ENCODE data around the gene SLC39A10. TPM values are rescaled to one million over a fixed set of nuclear protein-coding genes. Genes with fewer than 3 reads are reported as not detected.

Gene SLC39A10
- total RNA-seq, 1 donor from 2014 or later: 62.0 TPM

DNA sequence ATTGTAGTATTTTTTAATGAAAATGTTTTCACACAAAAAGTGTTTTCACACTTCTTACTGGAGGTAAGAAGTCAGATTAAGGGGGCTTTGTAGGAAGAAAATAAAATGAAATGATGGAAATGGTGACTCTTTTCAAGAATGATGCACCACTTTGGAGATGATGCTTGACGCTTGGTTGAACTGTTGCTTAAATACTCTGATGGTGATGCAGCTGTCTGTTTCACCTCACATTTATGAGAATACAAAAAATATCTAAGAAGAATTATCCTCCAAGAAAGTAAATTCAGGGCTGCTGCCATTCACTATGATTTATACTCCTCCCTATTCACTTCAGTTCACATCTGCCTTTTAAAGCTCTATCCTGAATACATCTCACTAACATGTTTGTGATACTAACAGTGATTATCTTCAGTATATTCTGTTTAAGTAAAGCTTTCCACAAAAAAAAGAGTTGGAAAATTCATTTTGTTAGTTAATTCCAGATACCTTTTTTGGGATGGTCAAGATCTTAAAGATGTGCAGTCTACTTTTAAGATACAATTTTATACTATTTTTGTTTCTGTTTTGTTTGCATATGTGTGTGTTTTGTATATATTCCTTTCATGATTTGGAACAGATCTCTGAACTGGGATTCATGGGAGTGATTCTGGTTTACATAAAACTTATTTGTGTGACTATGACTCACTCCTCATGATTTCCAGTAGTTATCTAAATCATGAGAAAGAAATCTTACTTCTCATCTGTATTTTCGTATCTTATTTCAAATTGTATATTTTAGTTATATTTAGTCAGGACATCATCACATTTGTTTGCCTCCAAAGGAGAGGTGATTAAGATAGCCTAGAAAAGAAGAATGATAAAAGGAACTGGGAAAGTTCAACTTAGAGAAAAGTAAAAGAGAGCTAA, 53.1 kb downstream of the SLC39A10 start:
- TF ChIP-seq, protein P1, sequence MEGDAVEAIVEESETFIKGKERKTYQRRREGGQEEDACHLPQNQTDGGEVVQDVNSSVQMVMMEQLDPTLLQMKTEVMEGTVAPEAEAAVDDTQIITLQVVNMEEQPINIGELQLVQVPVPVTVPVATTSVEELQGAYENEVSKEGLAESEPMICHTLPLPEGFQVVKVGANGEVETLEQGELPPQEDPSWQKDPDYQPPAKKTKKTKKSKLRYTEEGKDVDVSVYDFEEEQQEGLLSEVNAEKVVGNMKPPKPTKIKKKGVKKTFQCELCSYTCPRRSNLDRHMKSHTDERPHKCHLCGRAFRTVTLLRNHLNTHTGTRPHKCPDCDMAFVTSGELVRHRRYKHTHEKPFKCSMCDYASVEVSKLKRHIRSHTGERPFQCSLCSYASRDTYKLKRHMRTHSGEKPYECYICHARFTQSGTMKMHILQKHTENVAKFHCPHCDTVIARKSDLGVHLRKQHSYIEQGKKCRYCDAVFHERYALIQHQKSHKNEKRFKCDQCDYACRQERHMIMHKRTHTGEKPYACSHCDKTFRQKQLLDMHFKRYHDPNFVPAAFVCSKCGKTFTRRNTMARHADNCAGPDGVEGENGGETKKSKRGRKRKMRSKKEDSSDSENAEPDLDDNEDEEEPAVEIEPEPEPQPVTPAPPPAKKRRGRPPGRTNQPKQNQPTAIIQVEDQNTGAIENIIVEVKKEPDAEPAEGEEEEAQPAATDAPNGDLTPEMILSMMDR (IDR thresholded peaks at IDR 0.05; ENCODE audit: unreplicated experiment): no peak

DNA sequence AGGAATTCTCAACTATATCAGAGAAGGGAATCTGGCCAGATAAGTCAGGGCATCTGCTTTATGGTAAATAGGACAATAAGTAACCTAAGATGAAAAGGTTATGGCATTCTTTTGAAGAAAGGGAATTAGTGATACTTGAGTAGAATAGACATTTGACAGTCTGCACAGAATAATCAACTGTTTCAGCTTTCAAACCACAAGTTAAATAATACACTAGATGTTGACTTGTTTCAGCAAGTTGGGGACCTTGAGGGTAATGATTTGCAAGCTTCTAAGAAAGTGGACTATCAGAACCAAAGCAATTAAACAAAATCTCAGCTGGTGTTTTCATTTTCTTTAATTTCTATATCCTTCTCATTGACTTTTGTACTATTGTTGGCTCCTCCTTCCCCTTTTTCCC, 54.5 kb downstream of the SLC39A10 start:
- no peak for DNase-seq (ENCODE audit: low spot score)
- Mint-ChIP-seq H3K27me3 (ENCODE audit: unreplicated experiment) (no peaks in the 10 kb centered on the region), H3K4me1 (ENCODE audit: unreplicated experiment) (no peaks in the 10 kb centered on the region), H3K36me3 (ENCODE audit: low read depth, unreplicated experiment) (peaks cover 5% of the 10 kb centered on the region), H3K27ac (ENCODE audit: unreplicated experiment) (no peak overlapping the region), H3K4me3 (ENCODE audit: unreplicated experiment) (no peak overlapping the region), H3K9me3 (ENCODE audit: unreplicated experiment) (no peaks in the 10 kb centered on the region)
- TF ChIP-seq, protein P1 (IDR thresholded peaks at IDR 0.05; ENCODE audit: unreplicated experiment): no peak

More for the DNA sequence above, 53.1 kb downstream of the SLC39A10 start:
- H3K9me3 Mint-ChIP-seq (ENCODE audit: unreplicated experiment): no peaks in the 10 kb centered on the region
- no peaks in the 10 kb centered on the region for H3K4me1 Mint-ChIP-seq (ENCODE audit: unreplicated experiment)
- H3K27ac Mint-ChIP-seq (ENCODE audit: unreplicated experiment): no peak overlapping the region
- no peaks in the 10 kb centered on the region for H3K27me3 Mint-ChIP-seq (ENCODE audit: unreplicated experiment)
- DNase-seq (ENCODE audit: low spot score): no peak
- H3K36me3 Mint-ChIP-seq (ENCODE audit: low read depth, unreplicated experiment): no peaks in the 10 kb centered on the region
- no peak overlapping the region for H3K4me3 Mint-ChIP-seq (ENCODE audit: unreplicated experiment)

DNA sequence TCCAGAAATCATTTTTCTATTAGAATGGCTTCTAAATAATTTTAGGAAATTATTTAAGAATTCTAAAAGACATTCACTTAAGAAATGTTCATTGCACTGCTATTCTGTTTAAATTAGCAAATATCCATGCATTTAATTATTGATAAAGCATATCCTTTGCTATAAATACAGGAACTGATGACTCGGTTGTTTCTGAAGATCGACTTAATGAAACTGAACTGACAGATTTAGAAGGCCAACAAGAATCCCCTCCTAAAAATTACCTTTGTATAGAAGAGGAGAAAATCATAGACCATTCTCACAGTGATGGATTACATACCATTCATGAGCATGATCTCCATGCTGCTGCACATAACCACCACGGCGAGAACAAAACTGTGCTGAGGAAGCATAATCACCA, 59.4 kb downstream of the SLC39A10 start:
- TF ChIP-seq, protein P1 (IDR thresholded peaks at IDR 0.05; ENCODE audit: unreplicated experiment): no peak
- Mint-ChIP-seq H3K27ac (ENCODE audit: unreplicated experiment) (no peak overlapping the region), H3K27me3 (ENCODE audit: unreplicated experiment) (no peaks in the 10 kb centered on the region), H3K9me3 (ENCODE audit: unreplicated experiment) (no peaks in the 10 kb centered on the region), H3K36me3 (ENCODE audit: low read depth, unreplicated experiment) (peaks cover 11% of the 10 kb centered on the region), H3K4me1 (ENCODE audit: unreplicated experiment) (peaks cover 8% of the 10 kb centered on the region), H3K4me3 (ENCODE audit: unreplicated experiment) (no peak overlapping the region)
- DNase-seq (ENCODE audit: low spot score): no peak

DNA sequence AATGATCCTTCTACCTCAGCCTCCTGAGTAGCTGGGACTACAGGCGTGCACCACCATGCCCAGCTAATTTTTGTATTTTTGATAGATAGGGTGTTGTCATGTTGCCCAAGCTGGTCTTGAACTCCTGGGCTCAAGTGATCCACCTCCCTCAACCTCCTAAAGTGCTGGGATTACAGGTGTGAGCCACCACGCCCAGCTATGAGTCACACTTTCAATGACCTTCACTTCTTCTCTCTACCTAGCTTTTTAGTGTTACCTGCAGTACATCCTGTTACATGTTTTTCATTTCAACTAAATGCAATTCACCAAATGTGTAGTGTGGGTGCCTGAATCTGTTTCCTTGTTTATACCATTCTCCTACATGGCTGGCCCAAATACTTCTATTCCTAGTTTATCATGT, 64.0 kb downstream of the SLC39A10 start:
- Mint-ChIP-seq H3K36me3 (ENCODE audit: low read depth, unreplicated experiment) (peaks cover 19% of the 10 kb centered on the region), H3K4me1 (ENCODE audit: unreplicated experiment) (peaks cover 23% of the 10 kb centered on the region), H3K27ac (ENCODE audit: unreplicated experiment) (no peak overlapping the region), H3K4me3 (ENCODE audit: unreplicated experiment) (no peak overlapping the region), H3K27me3 (ENCODE audit: unreplicated experiment) (no peaks in the 10 kb centered on the region), H3K9me3 (ENCODE audit: unreplicated experiment) (no peaks in the 10 kb centered on the region)
- TF ChIP-seq, protein P1 (IDR thresholded peaks at IDR 0.05; ENCODE audit: unreplicated experiment): no peak
- DNase-seq (ENCODE audit: low spot score): no peak

DNA sequence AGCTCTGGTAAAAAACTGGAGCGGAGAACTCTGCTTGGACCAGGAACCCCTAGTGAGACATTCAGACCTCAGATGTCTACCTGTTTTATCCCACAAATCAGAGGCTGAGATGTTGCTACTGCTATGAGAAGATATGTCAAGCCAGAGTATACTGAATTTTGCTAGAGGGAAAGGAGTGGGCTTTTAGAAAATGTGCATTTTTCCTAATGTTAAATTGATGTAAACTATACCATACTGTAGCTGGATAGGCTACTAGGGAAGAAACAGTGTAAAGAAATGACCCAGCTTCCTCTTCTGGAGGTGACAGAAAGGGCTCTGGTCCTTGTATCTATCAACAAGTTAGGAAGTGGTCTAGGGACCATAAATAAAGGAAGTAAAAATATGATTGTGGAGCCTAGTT, 65.0 kb downstream of the SLC39A10 start:
- no peak overlapping the region for H3K27ac Mint-ChIP-seq (ENCODE audit: unreplicated experiment)
- DNase-seq (ENCODE audit: low spot score): no peak
- H3K4me1 Mint-ChIP-seq (ENCODE audit: unreplicated experiment): peaks cover 23% of the 10 kb centered on the region
- TF ChIP-seq, protein P1 (IDR thresholded peaks at IDR 0.05; ENCODE audit: unreplicated experiment): no peak
- H3K27me3 Mint-ChIP-seq (ENCODE audit: unreplicated experiment): no peaks in the 10 kb centered on the region
- no peaks in the 10 kb centered on the region for H3K9me3 Mint-ChIP-seq (ENCODE audit: unreplicated experiment)
- H3K36me3 Mint-ChIP-seq (ENCODE audit: low read depth, unreplicated experiment): peaks cover 13% of the 10 kb centered on the region
- H3K4me3 Mint-ChIP-seq (ENCODE audit: unreplicated experiment): no peak overlapping the region
